Measurements from ENCODE around the gene APOL5.

DNA sequence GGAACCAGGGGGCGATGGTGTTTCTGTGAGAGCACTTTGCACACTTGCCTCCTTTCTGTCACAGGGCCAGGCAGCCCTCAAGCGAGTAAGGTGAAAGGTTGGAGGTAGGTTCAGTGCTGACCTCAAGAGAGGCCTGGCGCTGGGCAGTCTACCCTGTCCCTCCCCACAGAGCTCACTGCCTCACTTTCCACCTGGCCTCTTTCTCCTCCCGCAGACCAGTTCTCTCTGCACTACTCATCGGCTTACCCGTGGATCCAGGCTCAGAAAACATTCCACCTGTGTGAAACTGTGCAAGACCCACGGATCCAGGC lies 16.8 kb downstream of the APOL5 start:
- no peak for TF ChIP-seq EZH2 (IDR thresholded peaks at IDR 0.05; ENCODE audit: insufficient read depth, poor library complexity, severe bottlenecking)
- TF ChIP-seq EZH2phosphoT487 (IDR thresholded peaks at IDR 0.05; ENCODE audit: insufficient read depth, low read depth) = no peak

Data from GM23248 (cell line).